Heart right ventricle (tissue), 16 donors: Measurements from ENCODE around the gene RND2. TPM values are rescaled to one million over a fixed set of nuclear protein-coding genes. Genes with fewer than 3 reads are reported as not detected.

Source experiments
- ATAC-seq, 8 donors: fragments of 200-7000 bp; cut with Tn5 transposase; one replicate each; pipeline ENCODE4 v1.9.1; 2020; ENCODE audit warnings: mild to moderate bottlenecking in 8 of 8, moderate library complexity in 8 of 8, moderate number of reproducible peaks in 1 of 8
- DNase-seq, 2 donors: peaks; one replicate each; pipeline ENCODE4 v3.0.0-alpha.2; 2020
- H3K27ac ChIP-seq, 10 donors: fragments of 200-600 bp; sonication (generic) in 2 of 10; one replicate each; pipeline versions ENCODE4 v1.5.0 to v1.8.0; 2020 to 2022; ENCODE audit warnings: mild to moderate bottlenecking in 3 of 10
- H3K27me3 ChIP-seq, 7 donors: fragments of 200-600 bp; one replicate each; pipeline ENCODE4 v1.8.0; 2021 to 2022; ENCODE audit warnings: mild to moderate bottlenecking in 2 of 7
- H3K36me3 ChIP-seq, 9 donors: fragments of 200-600 bp; sonication (generic) in 1 of 9; one replicate each; pipeline versions ENCODE4 v1.5.0 to v1.8.0; 2020 to 2022; ENCODE audit warnings: mild to moderate bottlenecking in 2 of 9
- H3K4me1 ChIP-seq, 9 donors: fragments of 200-600 bp; sonication (generic) in 1 of 9; one replicate each; pipeline versions ENCODE4 v1.5.0 to v1.8.0; 2020 to 2022; ENCODE audit warnings: mild to moderate bottlenecking in 4 of 9
- H3K4me3 ChIP-seq, 10 donors: fragments of 200-600 bp; sonication (generic) in 2 of 10; one replicate each; pipeline versions ENCODE4 v1.5.0 to v1.8.0; 2020 to 2022; ENCODE audit warnings: mild to moderate bottlenecking in 7 of 10, moderate library complexity in 2 of 10
- H3K9me3 ChIP-seq, 11 donors: fragments of 200-600 bp in 10 of 11; sonication (generic) in 2 of 11; one replicate each; pipeline versions ENCODE4 v1.5.0 to v1.8.0; 2013 to 2022; ENCODE audit warnings: mild to moderate bottlenecking in 2 of 11, control low read depth in 1 of 11, moderate library complexity in 1 of 11
- CTCF ChIP-seq, 9 donors: fragments of 200-600 bp; sonication (generic) in 2 of 9; IDR thresholded peaks; one replicate each; pipeline versions ENCODE4 v1.5.0 to v1.8.0; 2021 to 2022; ENCODE audit warnings: antibody characterized with exemption in 9 of 9, mild to moderate bottlenecking in 5 of 9, moderate library complexity in 1 of 9
- WGBS, 2 donors: extraction: QIAGEN DNeasy Blood & Tissue Kit; methylation state at CpG; one replicate each; pipeline ENCODE4 v1.1.7; 2013; ENCODE audit warnings: inconsistent platforms in 1 of 2; 5-methylcytosine and 5-hydroxymethylcytosine counted together
- intact Hi-C, 10 donors: fragments of 100-400 bp; cut with DNase I; formaldehyde crosslinking; loops; one replicate each; pipeline versions ENCODE4 v1.11.1 to v1.14.2; 2022
- polyA plus RNA-seq, 2 donors: library from polyadenylated mRNA; stranded (reverse); fragments of 200-250 nt; gene quantifications; one replicate each; pipeline ENCODE4 v1.2.3, GENCODE V29; 2013
- total RNA-seq, 10 donors: library from RNA; stranded (reverse); fragmentation: NEBNext Ultra II Directional in 3 of 10; extraction: Animal tissue kit (Norgen Biotek cat#: 25700) in 3 of 10; gene quantifications; one replicate each; pipeline versions ENCODE4 v1.2.1 to v1.2.4, GENCODE V29; 2021 to 2023
- donor health status: Arrhythmogenic right ventricular cardiomyopathy.
- donor health status: ischemic (EF 13 %, LVEDD 7.1; RV severe dilation, severe dysfunction).
- donor health status: healthy with polysubstance abuse.
- donor health status: DM: no; HTN: yes; CAD: no.
- donor health status: DM: no; HTN: no; CAD: no.
- donor health status: ischemic (EF 25% LVEDD 6.9; RV normal size, moderate dysfunction).
- donor health status: ischemic (EF 25% LVEDD 5.7; RV mildly dilated, moderate dysfunction).
- donor health status: healthy.
- donor health status: DM: yes; HTN: yes; CAD: no.
- donor health status: Ischemic cardiomyopathy.
- donor health status: ischemic (EF 35%, LVEDD 5.7; RV mildly dilated, moderate dysfunction).
- donor health status: nonischemic (EF 11% LVEDD 7.7; RV severe dilation, severe dysfunction).
- donor health status: DM: yes; HTN: yes; CAD: no.
- donor health status: PGD.
- donor health status: ischemic (EF 29% LVEDD 5.4; RV normal size, mild dysfunction).
- donor health status: nonischemic (EF 23%, LVEDD 6.1; RV moderate dilation, normal function).

Gene RND2
- total and polyA plus RNA-seq, 12 donors = 0.14 to 2.3 (median 0.51) TPM

GRCh38 chr17:42980274-42980765, 44.7 kb upstream of the RND2 start, which contains the start of gene RUNDC1:
Gene RUNDC1, plus strand, starts transcription at chr17:42980565. Its CDS starts 12 bp downstream, at chr17:42980577.
- peaks cover 2 to 39% (median 27%) of the 10 kb centered on the region in 9 donors for H3K4me1 ChIP-seq
- peaks cover 0 to 30% (median 0%) of the 10 kb centered on the region in 9 donors for H3K36me3 ChIP-seq
- no peaks in the 10 kb centered on the region for H3K27me3 ChIP-seq
- peak within 1 kb of the TSS; percentile 78 to 94 (median 88) for H3K27ac ChIP-seq
- ATAC-seq = peak; percentile 90 to 97 (median 96)
- peak within 1 kb of the TSS; percentile 78 to 97 (median 88) for H3K4me3 ChIP-seq
- WGBS, 2 donors = 0 to 1% methylated on average over 29 to 39 of the region's 39 CpGs
- peak; percentile 94 to 95 for DNase-seq
- no peaks in the 10 kb centered on the region for H3K9me3 ChIP-seq
- intact Hi-C loops = loop anchor here in 2 of 10 donors (1.0 to 2.0 kb wide), 2 partner anchors 18 kb away; partner anchors contain the start of gene RPL27 (in 2 of the 2)
- no peak for TF ChIP-seq CTCF (IDR thresholded peaks at IDR 0.05)

- intact Hi-C loops = loop anchor here in 2 of 10 donors (1.0 to 2.0 kb wide), 2 partner anchors 17 to 18 kb away; partner anchors contain the start of gene RPL27 (in 2 of the 2)
- peaks cover 0 to 35% (median 0%) of the 10 kb centered on the region in 9 donors for H3K36me3 ChIP-seq
- no peaks in the 10 kb centered on the region for H3K27me3 ChIP-seq
- peak overlapping the region; percentile 78 to 94 (median 88) for H3K27ac ChIP-seq
- DNase-seq = peak; percentile 27 to 37
- peak in 3 of 9 donors; percentile 11 to 23 (median 21) for TF ChIP-seq CTCF (IDR thresholded peaks at IDR 0.05)
- WGBS, 2 donors = 0 to 1% methylated on average over 64 to 67 of the region's 67 CpGs
- H3K4me3 ChIP-seq = peak overlapping the region; percentile 78 to 97 (median 88)
- H3K9me3 ChIP-seq = no peaks in the 10 kb centered on the region
- peak; percentile 15 to 61 (median 38) for ATAC-seq
- peaks cover 2 to 42% (median 27%) of the 10 kb centered on the region in 9 donors for H3K4me1 ChIP-seq
These were observed 44.1 kb upstream of the RND2 start for GRCh38 chr17:42980766-42981397.

GRCh38 chr17:42982266-42982665, 42.8 kb upstream of the RND2 start:
- Histone ChIP-seq H3K27me3 (no peaks in the 10 kb centered on the region), H3K27ac (no peak overlapping the region), H3K36me3 (peaks cover 0 to 49% (median 4%) of the 10 kb centered on the region in 9 donors), H3K4me1 (peaks cover 4 to 54% (median 27%) of the 10 kb centered on the region in 9 donors), H3K4me3 (peak overlapping the region in 1 of 10 donors; percentile 94), H3K9me3 (no peaks in the 10 kb centered on the region)
- ATAC-seq (no peak), DNase-seq (no peak)
- intact Hi-C loops = no loop called here
- no peak for TF ChIP-seq CTCF (IDR thresholded peaks at IDR 0.05)

GRCh38 chr17:42985225-42985624, 39.8 kb upstream of the RND2 start:
- DNase-seq (no peak), ATAC-seq (no peak)
- peaks cover 0 to 79% (median 25%) of the 10 kb centered on the region in 9 donors for H3K36me3 ChIP-seq
- no peak for TF ChIP-seq CTCF (IDR thresholded peaks at IDR 0.05)
- H3K4me1 ChIP-seq = peaks cover 2 to 45% (median 15%) of the 10 kb centered on the region in 9 donors
- WGBS, 2 donors = 0 to 83% methylated on average over 1 of the region's 1 CpG
- peak overlapping the region in 1 of 10 donors; percentile 19 for H3K4me3 ChIP-seq
- intact Hi-C loops = no loop called here
- H3K9me3 ChIP-seq = no peaks in the 10 kb centered on the region
- no peaks in the 10 kb centered on the region for H3K27me3 ChIP-seq
- peak overlapping the region in 2 of 10 donors; percentile 35 to 86 for H3K27ac ChIP-seq
